NCI-H2227 (cell line): Measurements from ENCODE around the gene AVPR1B.

ENCODE experiments used
- DNase-seq: peaks from one replicate; lab custom pipeline; 2025; ENCODE audit not compliant: unreplicated experiment; lab: John Stamatoyannopoulos, UW

Gene AVPR1B, protein sequence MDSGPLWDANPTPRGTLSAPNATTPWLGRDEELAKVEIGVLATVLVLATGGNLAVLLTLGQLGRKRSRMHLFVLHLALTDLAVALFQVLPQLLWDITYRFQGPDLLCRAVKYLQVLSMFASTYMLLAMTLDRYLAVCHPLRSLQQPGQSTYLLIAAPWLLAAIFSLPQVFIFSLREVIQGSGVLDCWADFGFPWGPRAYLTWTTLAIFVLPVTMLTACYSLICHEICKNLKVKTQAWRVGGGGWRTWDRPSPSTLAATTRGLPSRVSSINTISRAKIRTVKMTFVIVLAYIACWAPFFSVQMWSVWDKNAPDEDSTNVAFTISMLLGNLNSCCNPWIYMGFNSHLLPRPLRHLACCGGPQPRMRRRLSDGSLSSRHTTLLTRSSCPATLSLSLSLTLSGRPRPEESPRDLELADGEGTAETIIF

DNA sequence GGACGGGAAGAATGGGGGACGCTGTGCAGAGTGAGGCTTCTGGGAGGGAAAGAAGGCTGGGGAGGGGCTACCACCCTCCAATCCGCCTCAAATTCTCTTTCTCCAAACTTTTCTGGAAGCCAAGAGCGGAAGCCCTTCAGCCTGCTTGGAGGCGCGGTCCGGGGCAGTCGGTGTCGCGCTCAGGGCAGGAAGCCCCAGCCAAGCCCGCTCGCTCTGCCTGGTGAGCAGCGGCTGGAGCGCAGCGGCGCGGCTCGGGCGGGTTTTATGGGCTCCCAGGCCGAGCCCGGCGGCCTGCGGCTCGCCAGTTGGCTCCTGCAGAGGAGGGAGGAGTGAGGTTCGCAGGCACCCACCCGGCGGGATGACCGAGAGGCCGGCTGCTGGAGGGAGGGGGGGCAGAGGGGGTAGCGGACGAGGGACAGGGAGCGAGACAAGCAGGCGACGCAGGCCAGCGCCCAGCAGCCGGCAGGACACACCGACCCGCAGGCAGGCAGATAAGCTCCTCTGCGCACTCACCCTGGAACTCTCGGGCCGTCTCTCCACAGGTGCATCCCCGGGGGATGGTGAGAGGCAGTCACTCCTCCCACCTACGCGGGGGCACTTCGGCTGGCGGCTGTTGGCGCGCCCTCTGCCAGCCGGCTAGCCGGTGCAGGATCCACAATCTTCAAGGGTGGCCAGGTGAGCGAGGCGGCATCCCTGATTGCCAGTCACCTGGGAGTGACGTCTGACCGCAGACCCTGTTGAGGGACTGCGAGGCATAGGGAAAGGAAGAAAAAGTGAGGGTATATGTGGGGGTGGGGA lies at the start of gene AVPR1B:
Gene AVPR1B (minus strand): TSS at position 238 of the 798 bp plus-strand sequence. CDS start 498 bp downstream, outside the sequence.
- peak; percentile 44 for DNase-seq

DNA sequence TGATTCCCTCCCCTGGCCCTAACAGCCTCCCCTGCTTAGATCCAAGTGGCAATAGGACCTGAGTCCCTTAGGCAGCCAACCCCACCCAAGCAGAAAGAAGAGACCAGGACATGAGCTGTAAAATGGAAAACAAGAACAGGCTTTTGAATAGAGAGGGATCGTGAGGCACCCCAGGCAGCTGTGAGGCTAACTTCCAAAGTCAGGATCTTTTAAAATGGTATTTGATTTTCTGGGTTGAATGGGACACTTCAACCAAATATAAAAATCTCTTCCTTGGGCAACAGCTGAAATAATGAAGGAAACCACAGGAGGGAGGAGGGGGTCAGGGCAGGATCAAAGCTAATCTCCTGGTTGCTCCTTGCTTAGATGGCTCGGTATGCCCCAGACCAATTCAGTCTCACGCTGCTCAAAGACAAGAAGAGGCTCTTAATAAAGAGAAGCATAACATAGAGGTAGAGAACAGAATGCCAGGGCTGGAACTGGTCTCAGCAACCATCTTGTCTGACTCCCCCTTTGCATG lies 28.6 kb upstream of the AVPR1B start:
- DNase-seq: peak; percentile 30

DNA sequence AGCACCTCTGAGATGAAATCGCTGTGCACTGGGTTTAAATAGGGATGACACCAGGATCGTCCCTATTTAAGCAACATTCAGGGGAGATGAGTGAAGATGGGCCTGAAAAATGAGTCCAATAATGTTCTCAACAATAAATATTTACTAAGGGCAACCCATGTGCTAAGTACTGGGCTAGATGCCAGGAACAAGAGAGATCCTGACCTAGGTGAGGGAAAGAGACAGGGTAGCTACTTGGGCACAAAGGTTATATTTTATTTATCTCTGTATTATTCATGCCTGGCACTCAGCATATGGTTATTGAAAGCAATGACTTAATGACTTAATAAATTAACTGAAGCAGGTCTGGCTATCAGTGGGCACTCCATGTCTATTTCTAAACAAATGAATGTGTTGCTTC lies 27.4 kb upstream of the AVPR1B start:
- DNase-seq: no peak

GRCh38 chr1:206143537-206144172 lies 26.5 kb upstream of the AVPR1B start:
- DNase-seq: no peak

- DNase-seq: no peak
These were observed 25.6 kb upstream of the AVPR1B start for GRCh38 chr1:206142770-206143169.

DNA sequence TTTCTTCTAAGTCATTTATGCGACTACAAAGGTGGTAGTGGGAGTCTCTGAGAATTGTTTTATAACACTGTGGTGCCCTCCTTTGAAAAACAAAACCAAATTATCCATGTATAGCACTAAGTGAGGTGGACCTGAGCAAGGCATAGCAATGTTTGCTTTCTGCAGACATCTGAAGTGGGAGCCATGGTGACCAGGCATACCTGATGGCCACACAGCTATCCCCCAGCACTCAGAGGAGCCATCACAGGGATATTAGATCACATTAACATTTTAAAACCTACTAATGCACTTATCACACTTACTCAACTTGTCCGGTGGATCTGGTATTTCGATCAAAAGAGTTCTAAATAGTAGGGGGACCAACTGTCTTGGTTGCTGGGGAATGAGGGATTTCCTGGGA lies 24.8 kb upstream of the AVPR1B start:
- DNase-seq: no peak

- DNase-seq: no peak
These were observed 19.1 kb upstream of the AVPR1B start for GRCh38 chr1:206136241-206136640.

GRCh38 chr1:206135248-206135647 lies 18.1 kb upstream of the AVPR1B start:
- DNase-seq: no peak

GRCh38 chr1:206133751-206134415 lies 16.7 kb upstream of the AVPR1B start:
- DNase-seq: no peak

- no peak for DNase-seq
These were observed 13.8 kb upstream of the AVPR1B start for GRCh38 chr1:206131037-206131436.

DNA sequence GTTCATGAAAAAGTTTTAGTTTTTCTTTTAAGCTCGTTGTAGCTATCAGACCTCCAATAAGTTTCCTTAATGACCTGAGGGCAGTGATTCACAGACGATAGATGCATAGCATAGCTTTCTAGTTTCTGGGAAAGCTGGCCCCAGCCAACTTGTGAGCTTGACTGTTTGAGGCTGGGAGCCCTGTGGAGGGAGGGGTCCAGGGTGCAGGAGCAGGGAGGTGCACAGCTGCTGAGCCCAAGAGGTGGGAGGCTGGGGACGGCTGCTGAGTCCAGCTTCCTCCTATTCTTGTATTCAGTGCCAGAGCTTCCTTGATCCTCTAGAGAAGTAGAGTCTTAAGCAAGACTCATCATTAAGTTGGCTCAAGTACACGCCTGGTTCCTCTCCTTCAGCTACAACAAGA lies 11.0 kb upstream of the AVPR1B start:
- DNase-seq: no peak

- no peak for DNase-seq
These were observed 10.1 kb upstream of the AVPR1B start for GRCh38 chr1:206127336-206127735.

DNA sequence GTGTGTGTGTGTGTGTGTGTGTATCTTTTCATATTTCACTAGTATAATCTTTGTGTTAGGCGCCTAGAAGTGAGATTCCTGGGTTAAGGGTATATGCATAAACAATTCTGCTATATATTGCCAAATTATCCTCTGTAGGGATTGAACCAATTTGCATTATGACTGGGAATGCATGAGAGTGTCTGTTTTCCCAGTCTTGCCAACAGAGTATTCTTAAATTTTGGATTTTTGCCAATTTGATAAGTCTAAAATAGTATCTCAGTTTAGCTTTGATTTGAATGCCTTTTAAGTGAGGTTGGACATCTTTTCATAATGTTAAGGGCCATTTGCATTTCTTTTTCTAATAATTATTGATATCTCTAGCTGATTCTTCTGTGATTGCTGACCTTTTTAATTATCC lies 8.2 kb upstream of the AVPR1B start:
- DNase-seq: no peak

GRCh38 chr1:206122686-206123085 lies 5.5 kb upstream of the AVPR1B start:
- DNase-seq: no peak

- DNase-seq: no peak
These were observed 4.1 kb upstream of the AVPR1B start for GRCh38 chr1:206121269-206121668.

DNA sequence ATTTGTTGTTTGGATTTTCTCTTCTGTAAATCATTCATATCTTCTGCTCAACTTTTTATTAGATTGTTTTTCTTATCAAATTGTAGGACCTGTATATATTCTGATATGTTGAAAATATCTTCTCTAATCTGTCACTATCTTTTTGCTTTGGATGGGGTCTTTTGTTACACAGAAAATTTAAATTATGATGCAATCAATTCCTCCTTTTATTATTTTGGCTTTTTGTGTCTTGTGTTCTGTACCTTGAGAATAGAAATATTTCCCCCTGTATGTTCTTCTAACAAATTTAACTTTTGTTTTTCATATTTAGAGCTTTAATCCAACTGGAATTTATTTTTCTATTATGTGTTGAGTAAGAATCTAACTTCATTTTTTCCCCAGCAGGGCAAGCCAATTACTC lies 3.2 kb upstream of the AVPR1B start:
- DNase-seq: no peak

DNA sequence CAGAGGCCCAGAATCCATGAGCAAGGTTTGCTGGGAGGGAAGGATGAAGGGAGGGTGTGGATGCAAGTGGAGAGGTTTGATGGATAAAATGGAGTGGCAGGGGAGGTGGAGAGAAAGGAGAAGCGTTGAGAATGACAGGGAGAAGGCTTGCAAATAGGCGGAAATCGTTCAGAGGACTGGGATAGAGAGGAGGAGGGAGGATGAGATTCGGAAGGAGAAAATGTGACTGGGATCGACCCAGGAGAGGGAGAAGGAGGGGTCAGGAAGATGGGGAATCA lies 376 bp downstream of the AVPR1B start:
- DNase-seq: no peak

DNA sequence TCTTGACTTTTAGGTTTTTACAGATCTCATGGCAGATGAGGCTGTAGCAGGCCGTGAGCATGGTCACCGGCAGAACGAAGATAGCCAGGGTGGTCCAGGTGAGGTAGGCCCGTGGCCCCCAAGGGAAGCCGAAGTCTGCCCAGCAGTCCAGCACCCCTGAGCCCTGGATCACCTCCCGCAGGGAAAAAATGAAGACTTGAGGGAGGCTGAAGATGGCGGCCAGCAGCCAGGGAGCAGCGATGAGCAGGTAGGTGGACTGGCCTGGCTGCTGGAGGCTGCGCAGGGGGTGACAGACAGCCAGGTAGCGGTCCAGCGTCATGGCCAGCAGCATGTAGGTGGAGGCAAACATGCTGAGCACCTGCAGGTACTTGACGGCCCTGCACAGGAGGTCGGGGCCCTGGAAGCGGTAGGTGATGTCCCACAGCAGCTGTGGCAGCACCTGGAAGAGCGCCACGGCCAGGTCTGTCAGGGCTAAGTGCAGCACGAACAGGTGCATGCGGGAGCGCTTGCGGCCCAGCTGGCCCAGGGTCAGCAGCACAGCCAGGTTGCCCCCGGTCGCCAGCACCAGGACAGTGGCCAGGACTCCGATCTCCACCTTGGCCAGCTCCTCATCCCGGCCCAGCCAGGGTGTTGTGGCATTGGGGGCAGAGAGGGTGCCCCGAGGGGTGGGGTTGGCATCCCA lies 856 bp downstream of the AVPR1B start:
- DNase-seq: no peak

DNA sequence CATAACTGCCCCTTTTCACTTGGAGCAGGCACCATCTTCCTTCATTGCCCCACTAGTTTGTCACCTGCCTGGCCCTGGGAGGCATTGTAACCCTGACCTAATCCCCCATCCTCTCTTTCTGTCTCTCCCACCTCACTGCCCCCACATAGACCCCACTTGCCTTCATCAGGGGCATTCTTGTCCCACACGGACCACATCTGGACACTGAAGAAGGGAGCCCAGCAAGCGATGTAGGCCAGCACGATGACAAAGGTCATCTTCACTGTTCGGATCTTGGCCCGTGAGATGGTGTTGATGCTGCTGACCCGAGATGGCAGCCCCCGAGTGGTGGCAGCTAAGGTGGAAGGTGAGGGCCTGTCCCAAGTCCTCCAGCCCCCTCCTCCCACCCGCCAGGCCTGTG lies 1.4 kb downstream of the AVPR1B start:
- no peak for DNase-seq
